IgD-negative memory B cell (primary cell): ENCODE results near the gene UTP25. TPM values are rescaled to one million over a fixed set of nuclear protein-coding genes. Genes with fewer than 3 reads are reported as not detected.

Source experiments
- H3K27ac Mint-ChIP-seq, 3 donors: one replicate each; pipeline ENCODE4 v1.8.0; 2020 to 2022; ENCODE audit warnings: mild to moderate bottlenecking in 3 of 3, mixed read lengths in 3 of 3, moderate library complexity in 1 of 3
- H3K27me3 Mint-ChIP-seq: one replicate; pipeline ENCODE4 v1.8.0; 2021; ENCODE audit warnings: mixed read lengths
- H3K36me3 Mint-ChIP-seq: one replicate; pipeline ENCODE4 v1.8.0; 2020; ENCODE audit warnings: mild to moderate bottlenecking, mixed read lengths
- H3K4me1 Mint-ChIP-seq, 3 donors: one replicate each; pipeline ENCODE4 v1.8.0; 2020 to 2022; ENCODE audit warnings: mixed read lengths in 3 of 3, mild to moderate bottlenecking in 1 of 3
- H3K4me3 Mint-ChIP-seq, 4 donors: one replicate each; pipeline ENCODE4 v1.8.0; 2020 to 2022; ENCODE audit warnings: mild to moderate bottlenecking in 4 of 4, mixed read lengths in 4 of 4, moderate library complexity in 3 of 4
- H3K9me3 Mint-ChIP-seq, 3 donors: one replicate each; pipeline ENCODE4 v1.8.0; 2020 to 2021; ENCODE audit warnings: mixed read lengths in 3 of 3, mild to moderate bottlenecking in 1 of 3
- polyA plus RNA-seq: library from polyadenylated mRNA; unstranded; fragments of 300-500 nt; fragmentation: Illumina TruSeq; gene quantifications from one replicate; pipeline ENCODE4 v1.2.3, GENCODE V29; 2021

UTP25 gene
- polyA plus RNA-seq, 1 donor from 2014 or later = 4.4 TPM

DNA sequence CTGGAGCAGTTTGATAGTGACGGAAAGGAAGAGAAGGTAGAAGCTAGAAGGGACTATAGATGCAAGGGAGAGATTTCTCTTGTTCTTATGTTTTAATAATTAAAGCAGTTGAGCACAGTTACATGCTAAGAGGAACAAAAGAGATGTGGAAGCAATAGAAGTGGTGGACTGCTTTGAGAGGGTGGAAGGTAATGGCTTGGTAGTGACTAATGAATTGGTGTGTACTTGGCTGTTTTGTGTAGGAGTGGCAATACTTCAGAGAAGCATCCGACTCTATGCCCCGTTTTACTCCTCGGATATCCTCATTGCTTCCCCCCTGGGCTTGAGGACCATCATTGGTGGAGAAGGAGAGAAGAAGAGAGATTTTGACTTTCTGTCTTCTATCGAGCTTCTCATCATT, 12.8 kb downstream of the UTP25 start:
- H3K4me1 Mint-ChIP-seq = peaks cover 0 to 2% (median 0%) of the 10 kb centered on the region in 3 donors
- no peaks in the 10 kb centered on the region for H3K27me3 Mint-ChIP-seq
- no peak overlapping the region for H3K4me3 Mint-ChIP-seq
- peaks cover 6% of the 10 kb centered on the region for H3K36me3 Mint-ChIP-seq
- peak overlapping the region in 1 of 3 donors; percentile 91 for H3K27ac Mint-ChIP-seq
- H3K9me3 Mint-ChIP-seq = no peaks in the 10 kb centered on the region

DNA sequence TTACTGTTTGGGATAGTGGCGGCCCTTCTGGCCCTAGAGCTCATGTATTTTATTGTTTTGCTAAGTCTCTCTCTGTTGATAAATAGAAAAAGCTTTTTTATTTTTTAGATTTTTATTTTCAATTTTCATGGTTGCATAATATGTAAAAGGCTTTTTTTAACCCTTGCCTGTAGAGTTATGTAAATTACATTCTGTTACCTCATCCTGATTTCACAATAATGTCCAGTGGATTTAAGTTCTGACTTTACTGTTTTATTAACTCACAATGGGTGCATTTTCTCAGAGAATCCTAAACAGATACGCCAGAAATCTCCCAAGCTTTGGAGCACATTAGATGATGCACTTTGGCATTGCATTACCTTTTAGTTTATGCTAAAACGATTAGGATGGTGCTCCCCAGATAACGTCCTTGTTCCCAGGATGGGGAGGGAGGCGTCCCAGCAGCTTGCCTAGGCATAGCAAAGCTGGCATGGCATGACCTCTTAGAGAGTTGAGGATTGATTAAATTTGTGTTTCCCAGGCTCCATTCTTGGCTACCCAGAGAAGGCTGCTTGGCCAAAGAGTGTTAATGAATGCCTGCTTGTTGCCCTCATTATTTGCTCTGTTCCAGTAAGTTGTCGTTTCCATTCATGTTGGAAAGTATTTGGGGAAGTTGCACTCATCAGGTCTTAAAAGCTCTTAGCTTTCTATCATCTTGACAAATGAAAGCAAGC, 17.1 kb downstream of the UTP25 start:
- Mint-ChIP-seq H3K4me1 (peaks cover 0 to 9% (median 5%) of the 10 kb centered on the region in 3 donors), H3K36me3 (peaks cover 6% of the 10 kb centered on the region), H3K27ac (peak overlapping the region in 1 of 3 donors; percentile 46), H3K27me3 (no peaks in the 10 kb centered on the region), H3K4me3 (no peak overlapping the region), H3K9me3 (no peaks in the 10 kb centered on the region)

DNA sequence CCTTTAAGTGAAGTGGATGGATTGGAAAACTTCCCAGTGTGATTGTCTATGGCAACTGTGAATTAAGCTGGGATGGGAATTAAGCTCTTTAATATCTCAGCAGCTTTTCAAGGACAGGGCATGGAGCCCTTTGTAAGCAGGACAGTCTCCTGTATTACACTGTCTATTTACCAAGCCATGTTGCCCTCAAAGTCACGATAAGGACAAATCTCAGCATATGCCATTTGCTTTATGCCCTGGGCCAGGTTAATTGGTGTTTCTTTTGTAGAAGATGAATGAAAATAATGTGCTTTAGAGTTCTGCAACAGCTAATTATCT, 17.6 kb downstream of the UTP25 start:
- no peak overlapping the region for H3K4me3 Mint-ChIP-seq

DNA sequence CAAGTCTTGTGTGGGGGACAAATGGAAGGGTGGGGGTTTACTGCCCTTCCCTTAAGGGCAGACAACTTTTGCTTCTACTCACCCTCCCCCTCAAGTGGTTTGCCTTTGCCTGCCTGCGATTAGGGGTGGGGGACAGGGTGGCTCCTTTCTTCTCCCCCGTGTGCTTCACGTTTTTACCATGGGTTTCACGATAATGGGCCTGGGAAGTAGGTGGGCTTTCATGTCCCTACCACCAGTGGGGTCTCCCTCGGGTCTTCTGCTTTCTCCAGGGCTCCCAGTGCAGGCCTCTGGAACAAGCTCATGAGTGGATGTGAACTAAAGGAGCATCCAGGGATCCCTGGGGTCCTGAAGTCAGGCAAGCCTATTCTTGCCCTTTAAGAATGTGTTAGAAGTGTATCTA, 21.6 kb downstream of the UTP25 start:
- peaks cover 2% of the 10 kb centered on the region for H3K36me3 Mint-ChIP-seq

More for the DNA sequence above, 17.6 kb downstream of the UTP25 start:
- no peaks in the 10 kb centered on the region for H3K27me3 Mint-ChIP-seq
- H3K36me3 Mint-ChIP-seq = peaks cover 6% of the 10 kb centered on the region
- H3K27ac Mint-ChIP-seq = peak overlapping the region in 1 of 3 donors; percentile 46
- no peaks in the 10 kb centered on the region for H3K9me3 Mint-ChIP-seq
- H3K4me1 Mint-ChIP-seq = peaks cover 1 to 12% (median 9%) of the 10 kb centered on the region in 3 donors

DNA sequence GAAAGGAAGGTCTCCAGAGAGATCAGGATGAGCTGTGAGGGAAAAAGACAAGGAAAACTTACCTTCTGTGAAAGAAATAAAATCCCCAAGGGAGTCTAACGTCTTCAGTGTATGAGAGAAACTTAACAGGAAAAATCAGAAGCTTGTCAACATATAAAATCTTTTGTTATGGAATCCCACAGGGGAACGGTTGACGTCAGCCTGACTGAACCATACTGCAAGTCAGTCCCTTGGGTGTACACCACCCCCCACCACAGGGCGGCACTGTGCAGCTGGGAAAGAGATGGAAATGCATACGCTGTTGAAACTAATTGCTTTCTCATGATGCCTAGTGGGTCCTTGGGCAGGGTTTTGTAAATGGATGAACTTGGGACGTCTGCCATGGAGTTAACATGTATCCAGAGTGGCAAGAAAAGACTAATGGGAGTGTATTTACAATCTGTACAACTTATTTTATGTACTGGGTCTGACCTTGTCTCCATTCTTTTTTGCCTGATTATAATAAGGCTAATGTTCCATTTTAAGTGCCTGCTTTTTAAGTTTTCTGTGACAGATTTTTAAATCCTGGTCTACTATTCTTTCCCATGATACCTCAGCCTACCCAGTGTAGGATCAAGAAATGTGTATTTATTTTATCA, 22.7 kb downstream of the UTP25 start:
- H3K27ac Mint-ChIP-seq = peak overlapping the region in 1 of 3 donors; percentile 85
- H3K36me3 Mint-ChIP-seq = peaks cover 2% of the 10 kb centered on the region

More for the DNA sequence above, 21.6 kb downstream of the UTP25 start:
- H3K4me1 Mint-ChIP-seq = peaks cover 1 to 12% (median 11%) of the 10 kb centered on the region in 3 donors
- no peak overlapping the region for H3K27ac Mint-ChIP-seq
- H3K9me3 Mint-ChIP-seq = no peaks in the 10 kb centered on the region
- no peak overlapping the region for H3K4me3 Mint-ChIP-seq
- H3K27me3 Mint-ChIP-seq = no peaks in the 10 kb centered on the region

DNA sequence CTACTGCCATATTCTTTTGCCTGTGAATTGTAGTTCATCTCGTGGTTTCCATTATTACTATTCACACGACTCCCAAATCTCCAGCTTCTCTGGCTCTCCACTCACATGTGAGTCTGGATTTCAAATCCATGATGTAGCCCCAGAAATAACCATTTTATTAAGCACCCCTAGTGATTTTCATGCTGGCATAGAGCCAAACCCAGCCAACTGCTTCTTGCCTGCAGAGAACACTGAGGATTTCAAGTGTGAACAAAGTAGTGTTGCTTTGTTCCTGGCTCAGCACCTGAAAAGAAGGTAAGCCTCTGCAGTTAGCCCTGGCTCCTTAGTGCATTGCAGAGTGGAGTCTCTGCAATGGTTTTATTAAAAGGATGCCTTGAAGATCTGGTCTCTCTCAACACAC, 25.9 kb downstream of the UTP25 start:
- H3K4me1 Mint-ChIP-seq = peaks cover 1 to 6% (median 5%) of the 10 kb centered on the region in 3 donors
- no peak overlapping the region for H3K27ac Mint-ChIP-seq
- no peaks in the 10 kb centered on the region for H3K9me3 Mint-ChIP-seq
- no peaks in the 10 kb centered on the region for H3K27me3 Mint-ChIP-seq
- H3K36me3 Mint-ChIP-seq = peaks cover 2% of the 10 kb centered on the region
- H3K4me3 Mint-ChIP-seq = no peak overlapping the region

More for the DNA sequence above, 22.7 kb downstream of the UTP25 start:
- Mint-ChIP-seq H3K4me1 (peaks cover 1 to 12% (median 11%) of the 10 kb centered on the region in 3 donors), H3K27me3 (no peaks in the 10 kb centered on the region), H3K9me3 (no peaks in the 10 kb centered on the region), H3K4me3 (no peak overlapping the region)

DNA sequence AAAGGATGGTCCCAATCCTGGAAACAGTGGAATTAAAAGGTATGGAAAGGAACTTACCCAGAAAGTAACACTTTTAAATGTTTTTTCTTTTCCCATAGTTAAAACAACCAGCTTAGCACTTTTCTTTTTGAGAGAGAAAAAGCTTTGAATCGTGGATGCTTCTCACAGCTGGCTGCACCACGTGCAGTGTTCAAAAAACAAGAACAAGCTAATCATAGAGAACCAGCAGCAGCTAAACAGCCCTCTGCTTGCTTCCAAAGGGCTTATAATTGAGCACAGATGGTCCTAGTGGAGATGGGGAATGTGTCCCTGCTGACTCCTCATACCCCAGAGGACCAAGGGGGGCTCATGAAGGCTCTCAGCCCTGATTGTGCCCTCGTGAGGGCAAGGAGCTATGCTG, 26.4 kb downstream of the UTP25 start:
- Mint-ChIP-seq H3K36me3 (peaks cover 2% of the 10 kb centered on the region), H3K4me1 (peaks cover 1 to 6% (median 5%) of the 10 kb centered on the region in 3 donors), H3K27me3 (no peaks in the 10 kb centered on the region), H3K9me3 (no peaks in the 10 kb centered on the region), H3K4me3 (no peak overlapping the region), H3K27ac (no peak overlapping the region)

DNA sequence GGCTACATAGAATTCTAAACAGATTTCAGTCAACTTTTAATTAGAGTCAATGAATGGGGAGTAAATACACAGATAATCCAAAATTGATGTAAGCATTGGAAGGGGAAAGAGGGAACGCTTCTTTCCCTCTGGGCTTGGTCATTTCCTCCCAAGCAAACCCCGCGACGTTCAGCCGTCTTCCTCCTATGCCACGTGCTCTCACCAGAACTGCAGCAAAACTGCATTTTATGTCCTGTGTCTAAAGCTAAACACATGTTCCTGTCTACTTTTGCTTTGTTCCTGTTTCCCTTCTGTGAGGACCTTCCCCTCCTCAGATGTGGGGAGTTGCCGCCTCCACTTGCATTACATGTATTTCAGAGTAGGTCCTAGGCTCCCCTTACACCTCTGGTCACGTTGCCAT, 27.2 kb downstream of the UTP25 start:
- Mint-ChIP-seq H3K4me3 (no peak overlapping the region), H3K4me1 (peaks cover 1 to 6% (median 1%) of the 10 kb centered on the region in 3 donors), H3K9me3 (no peaks in the 10 kb centered on the region), H3K36me3 (peaks cover 2% of the 10 kb centered on the region), H3K27me3 (no peaks in the 10 kb centered on the region), H3K27ac (peak overlapping the region in 1 of 3 donors; percentile 47)

DNA sequence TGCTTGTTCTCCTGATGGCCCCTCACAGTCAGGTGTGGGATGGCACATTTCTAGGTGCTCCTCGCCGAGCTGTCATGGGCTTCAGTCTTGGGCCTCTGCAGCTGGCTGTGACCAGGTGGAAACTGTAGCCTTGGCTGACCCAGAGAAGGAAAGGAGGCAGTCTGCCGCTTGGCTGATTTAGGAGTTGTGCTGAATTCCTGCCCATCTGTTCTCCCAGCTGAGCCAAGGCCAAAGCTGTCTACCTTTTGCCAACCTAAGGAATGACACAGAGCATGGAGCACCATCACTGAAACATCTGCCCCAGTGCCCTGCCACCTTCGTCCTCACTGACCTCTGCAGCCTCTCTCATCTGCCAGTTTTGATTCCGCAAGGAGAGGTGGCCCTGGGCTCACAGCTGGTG, 27.9 kb downstream of the UTP25 start:
- no peaks in the 10 kb centered on the region for H3K27me3 Mint-ChIP-seq
- H3K4me3 Mint-ChIP-seq = no peak overlapping the region
- no peaks in the 10 kb centered on the region for H3K9me3 Mint-ChIP-seq
- H3K27ac Mint-ChIP-seq = no peak overlapping the region
- H3K4me1 Mint-ChIP-seq = peaks cover 0 to 2% (median 0%) of the 10 kb centered on the region in 3 donors
- H3K36me3 Mint-ChIP-seq = peaks cover 2% of the 10 kb centered on the region

DNA sequence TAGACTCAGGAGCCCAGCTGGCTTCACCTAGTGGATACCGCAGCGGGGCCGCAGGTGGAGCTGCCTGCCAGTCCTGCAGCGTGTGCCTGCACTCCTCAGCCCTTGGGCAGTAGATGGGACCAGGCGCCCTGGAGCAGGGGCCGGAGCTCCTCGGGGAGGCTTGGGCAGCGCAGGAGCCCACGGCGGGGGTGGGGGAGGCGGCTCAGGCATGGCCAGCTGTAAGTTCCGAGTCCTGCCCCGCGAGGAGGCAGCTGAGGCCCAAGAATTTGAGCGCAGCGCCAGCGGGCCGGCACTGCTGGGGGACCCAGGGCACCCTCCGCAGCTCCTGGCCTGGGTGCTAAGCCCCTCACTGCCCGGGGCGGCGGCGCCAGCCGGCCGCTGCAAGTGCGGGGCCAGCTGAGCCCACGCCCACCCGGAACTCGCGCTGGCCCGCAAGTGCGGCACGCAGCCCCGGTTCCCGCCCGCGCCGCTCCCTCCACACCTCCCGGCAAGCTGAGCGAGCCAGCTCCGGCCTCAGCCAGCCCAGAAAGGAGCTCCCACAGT, 30.9 kb downstream of the UTP25 start:
- Mint-ChIP-seq H3K27me3 (peaks cover 9% of the 10 kb centered on the region), H3K4me3 (no peak overlapping the region), H3K9me3 (no peaks in the 10 kb centered on the region), H3K4me1 (no peaks in the 10 kb centered on the region), H3K36me3 (peaks cover 2% of the 10 kb centered on the region), H3K27ac (no peak overlapping the region)

DNA sequence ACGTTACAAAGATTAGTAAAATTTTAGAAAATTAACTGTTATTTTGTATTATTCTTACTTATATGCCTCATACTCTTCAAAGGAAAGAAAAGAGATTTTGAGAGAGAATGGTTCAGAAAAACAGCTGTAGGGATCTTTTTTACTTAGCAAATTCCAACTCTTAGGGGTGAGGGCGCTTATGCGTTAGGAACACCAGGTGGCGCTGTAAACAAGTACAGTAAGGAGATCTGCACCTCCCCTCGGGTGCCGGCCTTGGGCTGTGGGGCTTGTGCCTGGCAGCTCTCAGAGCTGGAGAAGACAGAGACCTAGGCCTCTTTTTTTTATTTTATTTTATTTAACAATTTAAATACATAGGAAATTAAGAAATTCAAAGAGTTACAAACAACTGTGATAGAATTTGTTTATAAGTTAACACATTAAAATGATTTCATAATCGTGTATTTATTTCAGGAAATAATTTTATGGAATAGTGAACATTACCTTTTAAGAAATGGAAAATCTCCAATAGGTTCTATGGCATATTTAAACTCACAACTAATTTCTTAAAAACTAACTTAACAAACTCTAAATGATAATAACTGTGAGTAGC, 32.6 kb downstream of the UTP25 start:
- Mint-ChIP-seq H3K27ac (no peak overlapping the region), H3K27me3 (peaks cover 13% of the 10 kb centered on the region), H3K4me1 (no peaks in the 10 kb centered on the region), H3K4me3 (no peak overlapping the region), H3K36me3 (peaks cover 2% of the 10 kb centered on the region), H3K9me3 (no peaks in the 10 kb centered on the region)

DNA sequence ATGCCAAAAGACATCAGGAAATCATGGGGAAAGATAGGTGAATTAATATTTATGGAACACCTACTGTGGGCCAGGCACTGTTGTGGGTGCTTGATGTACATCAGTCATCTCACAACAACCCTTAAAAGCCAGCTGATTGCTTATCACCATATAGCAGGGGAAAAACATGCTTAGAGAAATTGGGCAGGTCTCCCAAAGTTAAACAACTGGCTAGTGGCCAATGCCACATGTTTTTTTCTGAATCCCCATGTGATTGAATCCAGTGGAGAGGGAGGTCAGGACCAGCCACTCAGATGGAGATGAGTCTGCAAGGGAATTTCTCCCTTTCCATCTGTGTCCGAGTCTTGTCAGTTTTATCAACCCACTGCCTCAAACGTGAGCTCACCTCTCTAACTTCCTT, 33.5 kb downstream of the UTP25 start:
- H3K9me3 Mint-ChIP-seq = no peaks in the 10 kb centered on the region
- peaks cover 2% of the 10 kb centered on the region for H3K36me3 Mint-ChIP-seq
- H3K4me1 Mint-ChIP-seq = no peaks in the 10 kb centered on the region
- H3K27ac Mint-ChIP-seq = no peak overlapping the region
- H3K4me3 Mint-ChIP-seq = no peak overlapping the region
- peaks cover 14% of the 10 kb centered on the region for H3K27me3 Mint-ChIP-seq

DNA sequence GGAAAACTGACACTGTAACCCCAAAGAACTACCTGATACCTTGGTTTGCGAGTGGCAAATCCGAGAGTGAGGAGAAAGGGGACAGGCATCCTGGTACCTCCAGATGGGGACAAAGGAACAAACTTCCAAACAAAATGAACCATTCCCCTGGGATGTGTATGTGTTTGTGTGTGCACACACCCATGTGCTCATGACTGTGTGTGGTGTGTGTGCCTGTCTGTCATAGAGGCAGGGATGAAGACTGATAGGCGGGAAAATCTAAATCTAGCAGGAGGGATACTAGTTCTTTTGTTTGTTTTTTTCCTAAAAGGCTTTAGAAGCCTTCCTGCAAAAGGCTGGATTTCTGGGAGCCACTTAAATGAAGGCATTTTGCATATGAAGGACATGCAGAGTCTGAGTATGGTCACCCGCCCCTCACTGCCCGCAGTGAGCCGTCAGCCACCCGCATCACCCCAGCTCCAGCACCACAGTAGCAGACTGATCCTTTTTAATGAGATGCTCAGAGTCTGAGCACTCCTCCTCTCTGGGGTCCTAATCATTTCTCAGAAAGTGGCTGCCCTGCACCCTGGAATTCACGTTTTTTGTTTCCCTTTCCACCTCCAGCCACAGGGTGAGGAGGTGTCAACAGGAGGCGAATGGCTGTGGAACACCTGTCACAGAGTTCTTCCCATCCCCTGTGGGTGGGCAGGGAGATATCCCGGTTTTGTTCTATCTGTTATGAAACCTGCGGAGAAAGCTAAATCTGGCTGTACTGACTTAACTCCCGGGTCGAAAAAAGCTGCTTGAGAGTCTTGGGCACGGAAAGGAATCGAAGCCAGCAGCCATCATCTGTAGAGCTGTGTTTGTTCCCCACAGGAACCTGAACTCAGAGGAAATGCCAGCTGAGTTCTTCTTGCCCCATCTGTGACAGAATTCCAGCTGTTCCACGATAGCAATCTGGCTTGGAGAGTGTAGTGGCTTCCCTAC, 34.9 kb downstream of the UTP25 start:
- peaks cover 0 to 6% (median 0%) of the 10 kb centered on the region in 3 donors for H3K9me3 Mint-ChIP-seq
- peaks cover 14% of the 10 kb centered on the region for H3K27me3 Mint-ChIP-seq
- no peaks in the 10 kb centered on the region for H3K4me1 Mint-ChIP-seq
- no peak overlapping the region for H3K4me3 Mint-ChIP-seq
- H3K27ac Mint-ChIP-seq = no peak overlapping the region
- H3K36me3 Mint-ChIP-seq = peaks cover 3% of the 10 kb centered on the region

DNA sequence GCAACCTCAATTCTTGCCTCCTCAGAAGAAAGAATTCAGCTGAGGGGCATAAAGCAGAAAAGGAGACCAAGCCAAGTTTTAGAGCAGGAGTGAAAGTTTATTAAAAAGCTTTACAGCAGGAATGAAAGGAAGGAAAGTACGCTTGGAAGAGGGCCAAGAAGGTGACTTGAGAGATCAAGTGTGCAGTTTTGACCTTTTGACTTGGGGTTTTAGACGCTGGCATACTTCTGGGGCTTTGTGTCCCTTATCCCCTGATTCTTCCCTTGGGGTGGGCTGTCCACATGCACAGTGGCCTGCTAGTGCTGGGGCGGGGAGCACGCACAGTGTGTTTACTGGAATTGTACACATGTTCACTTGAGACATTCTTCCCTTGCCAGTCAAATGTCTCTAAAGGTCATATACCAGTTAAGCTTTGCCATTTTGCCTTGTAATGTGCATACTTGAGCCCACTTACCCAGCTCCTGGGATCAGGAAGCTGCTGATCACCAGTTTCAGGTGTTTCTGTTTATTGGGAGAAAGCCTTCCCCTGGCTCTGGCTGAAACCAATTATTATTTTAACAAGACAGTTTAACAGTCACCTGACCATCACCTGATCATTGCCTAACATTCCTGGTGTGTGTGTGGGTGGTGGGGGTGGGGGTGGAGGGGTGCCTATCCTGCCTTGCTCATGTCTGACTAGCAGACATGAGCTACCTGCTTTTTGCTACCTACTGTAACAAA, 36.2 kb downstream of the UTP25 start:
- Mint-ChIP-seq H3K27me3 (peaks cover 16% of the 10 kb centered on the region), H3K4me3 (peak overlapping the region in 1 of 4 donors; percentile 24), H3K27ac (no peak overlapping the region), H3K36me3 (peaks cover 3% of the 10 kb centered on the region), H3K9me3 (peaks cover 0 to 14% (median 2%) of the 10 kb centered on the region in 3 donors), H3K4me1 (no peaks in the 10 kb centered on the region)
